ENCODE data around the gene H2BK1.

GRCh38 chr7:151240536-151240935 is 30.2 kb upstream of the H2BK1 start:
- TF ChIP-seq CTCF (IDR thresholded peaks at IDR 0.05) (no peak), POLR2A (IDR thresholded peaks at IDR 0.05) (no peak)
